Measurements from ENCODE around the gene FNDC3B.

The FNDC3B gene

DNA sequence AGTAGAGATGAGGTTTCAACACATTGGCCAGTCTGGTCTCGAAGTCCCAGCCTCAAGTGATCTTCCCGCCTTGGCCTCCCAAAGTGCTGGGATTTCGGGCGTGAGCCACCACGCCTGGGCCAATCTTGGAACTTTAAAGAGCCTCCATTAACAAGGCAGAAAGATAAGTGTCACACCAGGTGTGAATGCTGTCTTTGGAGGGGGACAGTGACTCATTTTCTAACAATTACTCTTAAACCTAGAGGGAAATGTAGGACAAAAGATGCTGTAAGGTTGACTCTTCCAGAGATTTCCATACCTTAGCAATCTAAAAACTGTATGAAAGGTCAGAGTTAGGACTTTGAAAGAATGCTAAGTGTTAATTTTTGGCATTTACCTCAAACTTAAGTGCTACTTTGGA, 84.9 kb downstream of the FNDC3B start:
- no peak for DNase-seq

DNA sequence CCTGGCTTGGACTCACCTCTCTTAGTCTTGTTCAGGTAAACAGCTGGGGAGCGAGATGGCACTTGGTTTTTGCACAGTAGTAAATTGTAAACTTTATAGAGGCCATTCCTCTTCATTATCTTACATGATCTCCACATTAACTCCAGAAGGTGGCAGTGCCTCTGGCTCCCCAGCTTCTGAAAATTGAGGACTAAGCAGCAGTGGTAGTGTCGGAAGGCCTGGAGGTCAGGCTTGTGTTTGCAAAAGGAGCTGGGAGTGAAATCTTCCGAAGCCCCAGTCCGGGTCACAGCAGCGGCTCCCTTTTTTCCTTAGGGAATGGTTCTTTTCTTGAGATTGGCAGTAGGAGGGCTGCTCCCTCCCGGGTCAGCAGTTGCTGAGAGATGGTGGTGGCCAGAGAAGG, 85.7 kb downstream of the FNDC3B start:
- DNase-seq = no peak

DNA sequence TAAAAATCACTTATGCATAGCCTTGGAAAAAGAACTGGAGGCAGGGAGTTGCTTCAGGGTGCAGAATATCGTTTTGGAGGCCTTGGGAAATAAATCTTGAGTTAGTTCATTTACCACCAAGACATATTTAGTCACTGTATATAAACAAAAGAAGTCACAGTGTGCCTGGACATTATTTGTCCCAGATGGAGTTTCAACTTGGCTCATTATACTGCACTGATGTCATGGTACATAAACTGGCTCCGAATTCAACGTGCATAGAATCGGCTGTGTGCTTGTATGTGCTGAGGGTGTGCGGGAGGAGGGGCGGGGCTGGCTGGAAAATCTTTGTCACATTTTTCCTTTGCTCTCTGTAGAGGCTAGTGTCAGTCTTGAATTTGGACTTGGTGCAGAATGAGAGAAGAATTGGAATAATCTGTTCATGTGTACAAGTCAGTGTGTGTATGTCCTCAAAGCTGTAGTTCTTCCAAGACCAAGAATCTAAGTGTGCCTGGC, 86.6 kb downstream of the FNDC3B start:
- DNase-seq = no peak

DNA sequence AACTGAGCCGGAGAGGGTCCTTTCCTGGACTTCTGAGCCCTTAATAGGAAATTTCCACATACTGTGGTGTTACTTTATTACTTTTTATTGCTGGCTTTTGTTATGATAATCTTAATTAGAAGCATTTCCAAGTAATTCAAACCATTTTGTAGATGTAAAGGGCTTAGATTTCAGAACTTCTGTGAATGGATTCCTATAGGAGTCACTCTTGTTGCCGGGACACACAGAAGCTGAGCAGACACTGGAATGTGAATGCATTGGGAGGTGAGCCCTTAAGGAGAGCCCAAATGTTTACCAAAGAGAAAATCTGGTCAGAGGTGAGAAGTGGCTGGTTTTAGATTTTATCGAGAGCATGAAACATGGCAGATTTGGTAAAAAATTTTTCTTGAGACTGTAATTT, 87.4 kb downstream of the FNDC3B start:
- DNase-seq = no peak

DNA sequence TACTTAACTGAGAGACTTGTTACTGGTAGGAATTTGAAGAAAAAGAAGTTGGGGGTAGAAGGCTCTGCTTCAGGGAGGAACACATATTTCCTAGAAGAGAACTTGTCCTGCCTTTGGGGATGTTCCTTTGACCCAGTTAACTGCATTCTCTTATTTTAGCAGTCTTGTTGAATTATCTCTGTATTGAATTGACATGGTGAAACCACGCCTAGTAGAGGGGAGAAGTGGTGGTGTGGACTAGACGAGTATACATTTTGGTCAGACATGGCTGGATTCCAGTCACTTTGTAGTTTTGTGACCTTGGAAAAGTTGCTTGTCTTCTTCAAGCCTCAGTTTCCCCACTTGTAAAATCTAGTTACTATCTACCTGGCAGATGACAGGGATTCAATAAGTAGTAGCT, 87.8 kb downstream of the FNDC3B start:
- DNase-seq = no peak

DNA sequence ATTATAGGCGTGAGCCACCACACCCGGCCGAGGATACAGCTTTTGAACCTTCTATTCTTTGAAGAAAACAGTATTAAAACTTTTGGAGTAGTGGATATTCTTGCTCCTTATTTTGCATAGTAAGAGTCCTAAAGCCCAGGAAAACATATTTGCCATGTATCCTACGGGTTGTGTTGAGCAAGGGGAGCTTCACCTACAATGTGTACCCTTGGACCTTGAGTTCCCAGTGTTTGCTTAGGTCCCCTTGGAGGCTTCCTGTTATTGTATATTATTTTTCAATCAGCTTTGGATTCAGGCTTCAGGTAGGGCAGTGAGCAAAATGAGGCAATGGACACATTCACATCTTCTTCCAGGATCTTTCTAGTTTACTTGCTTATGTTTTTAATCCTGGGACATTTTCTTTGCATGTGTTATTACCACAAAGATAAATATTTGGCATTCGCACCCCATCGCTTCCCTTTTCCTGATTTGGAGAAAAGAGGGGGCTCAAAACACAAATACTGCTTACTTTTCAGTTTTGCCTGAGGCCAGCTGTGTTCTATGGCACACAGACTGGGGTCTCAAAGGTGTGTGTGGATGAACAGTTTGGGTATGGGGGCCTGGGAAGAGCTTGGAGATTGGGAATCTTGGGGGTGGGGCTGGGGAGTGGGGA, 88.7 kb downstream of the FNDC3B start:
- DNase-seq = no peak

DNA sequence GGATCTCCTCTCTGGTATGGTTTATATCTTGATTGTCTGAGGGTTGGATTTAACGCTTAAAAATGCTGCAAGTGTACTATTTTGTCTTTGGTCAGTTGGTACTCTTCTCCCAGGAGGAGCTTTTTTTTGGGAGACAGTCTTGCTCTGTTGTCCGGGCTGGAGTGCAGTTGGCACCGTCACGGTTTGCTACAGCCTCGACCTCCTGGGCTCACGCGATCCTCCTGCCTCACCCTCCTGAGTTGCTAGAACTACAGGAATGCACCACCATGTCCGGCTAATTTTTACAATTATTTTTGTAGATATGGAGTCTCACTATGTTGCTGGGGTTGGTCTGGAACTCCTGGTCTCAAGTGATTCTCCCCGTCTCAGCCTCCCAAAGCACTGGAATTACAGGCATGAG, 89.5 kb downstream of the FNDC3B start:
- no peak for DNase-seq

DNA sequence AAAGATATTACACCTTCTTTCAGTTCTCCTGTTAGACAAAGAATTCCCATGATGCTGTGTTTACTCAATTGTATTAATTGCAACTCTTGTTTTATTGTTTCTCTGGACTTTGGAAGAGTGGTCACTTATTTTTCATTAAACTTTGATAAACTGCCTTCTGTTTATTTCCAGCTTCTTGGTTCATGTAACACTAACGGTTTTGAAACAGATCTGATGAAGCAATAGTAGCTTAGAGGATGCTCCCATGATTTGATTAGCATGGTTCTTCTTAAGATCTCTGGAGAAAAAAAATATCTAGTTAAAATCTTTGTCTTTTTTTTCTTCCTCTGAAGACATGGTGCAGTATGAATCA, 90.1 kb downstream of the FNDC3B start:
- no peak for DNase-seq

DNA sequence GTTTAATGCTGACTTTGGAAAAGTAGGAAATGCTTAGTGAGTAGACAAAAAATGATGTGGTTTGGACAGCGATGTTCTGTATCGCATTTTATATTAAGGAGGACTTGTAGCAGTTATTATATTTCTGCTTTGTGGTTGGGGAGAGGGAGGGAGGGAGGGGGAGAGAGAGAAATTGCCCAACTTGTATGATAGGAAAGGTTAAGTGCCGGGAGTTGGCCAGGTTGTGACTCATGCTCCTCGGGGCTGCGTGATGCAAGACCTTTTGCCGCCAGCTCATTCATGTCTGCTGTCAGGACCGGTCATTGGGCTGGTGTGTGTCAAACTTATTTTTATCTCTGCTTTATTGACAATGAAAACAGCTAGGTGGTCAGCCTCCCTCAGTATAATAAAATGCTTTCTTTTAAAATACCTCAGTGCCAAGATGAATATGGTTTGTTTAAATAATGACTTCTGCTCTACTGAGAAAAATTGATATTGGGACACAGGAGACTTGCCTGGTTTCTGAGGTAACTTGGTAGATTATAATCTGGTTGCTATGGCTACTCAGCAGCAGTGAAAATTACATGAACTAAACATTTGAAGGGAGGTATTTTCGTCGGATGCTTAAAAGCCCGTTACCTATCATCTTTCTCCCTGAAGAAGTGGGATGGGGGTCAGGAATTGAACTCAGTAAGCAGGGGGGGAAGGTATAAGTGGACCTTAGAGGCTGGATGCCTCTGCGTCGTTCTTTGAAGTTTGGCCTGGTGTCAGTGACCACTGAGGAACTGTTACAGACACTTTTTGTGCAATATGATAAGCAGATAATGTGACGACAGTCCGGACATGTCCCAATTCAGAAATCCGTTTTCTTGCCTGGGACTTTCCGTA, 90.7 kb downstream of the FNDC3B start:
- DNase-seq = peak; percentile 29

DNA sequence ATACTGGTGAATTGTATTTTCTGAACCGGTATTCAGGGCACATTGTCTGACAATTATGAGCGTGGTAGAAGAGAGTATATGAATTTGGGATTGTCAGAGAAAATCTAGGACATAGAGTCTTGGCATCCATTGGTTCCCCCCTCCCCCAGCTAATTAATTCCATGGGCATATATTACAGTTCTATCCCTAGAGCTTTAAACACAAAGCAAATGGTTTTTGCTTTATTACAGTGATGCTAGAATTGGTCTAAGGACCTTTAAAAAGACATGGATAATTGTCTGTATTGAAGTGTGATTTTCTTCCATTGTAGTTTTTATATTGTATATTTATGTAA, 91.3 kb downstream of the FNDC3B start:
- DNase-seq = no peak

DNA sequence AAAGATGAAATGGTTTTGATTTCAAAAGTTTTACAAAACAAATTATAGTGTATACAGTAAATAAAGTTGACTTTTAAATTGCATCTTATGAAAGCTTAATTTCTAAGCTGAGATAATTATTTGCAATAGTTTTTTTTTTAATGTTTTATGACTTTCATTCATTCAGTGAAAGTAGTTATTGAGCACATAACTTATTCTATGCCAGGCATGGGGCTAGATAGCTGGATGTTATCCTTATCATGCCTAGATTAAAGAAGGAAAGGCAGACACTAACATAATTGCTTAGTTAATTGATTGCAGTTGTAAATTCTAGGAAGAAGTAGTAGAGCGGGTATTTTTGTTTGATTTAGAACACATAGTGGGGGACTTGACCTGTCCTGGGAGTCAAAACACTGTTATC, 92.4 kb downstream of the FNDC3B start:
- no peak for DNase-seq

DNA sequence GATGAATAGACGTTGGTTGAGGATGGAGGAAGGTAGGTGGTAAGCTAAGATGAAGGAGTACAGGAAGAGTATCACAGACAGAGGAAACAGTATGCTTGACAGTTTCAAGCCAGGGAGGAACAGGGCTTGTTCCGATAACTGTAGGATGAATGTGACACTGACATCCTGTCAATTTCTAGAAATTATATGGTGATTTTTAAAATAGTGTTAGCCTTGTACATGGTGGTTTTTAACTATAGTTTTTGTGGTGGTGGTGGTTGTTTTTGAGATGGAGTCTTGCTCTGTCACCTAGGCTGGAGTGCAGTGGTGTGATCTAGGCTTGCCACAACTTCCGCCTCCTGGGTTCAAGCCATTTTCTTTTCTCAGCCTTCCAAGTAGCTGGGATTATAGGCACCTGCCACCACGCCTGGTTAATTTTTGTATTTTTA, 92.8 kb downstream of the FNDC3B start:
- DNase-seq = no peak

DNA sequence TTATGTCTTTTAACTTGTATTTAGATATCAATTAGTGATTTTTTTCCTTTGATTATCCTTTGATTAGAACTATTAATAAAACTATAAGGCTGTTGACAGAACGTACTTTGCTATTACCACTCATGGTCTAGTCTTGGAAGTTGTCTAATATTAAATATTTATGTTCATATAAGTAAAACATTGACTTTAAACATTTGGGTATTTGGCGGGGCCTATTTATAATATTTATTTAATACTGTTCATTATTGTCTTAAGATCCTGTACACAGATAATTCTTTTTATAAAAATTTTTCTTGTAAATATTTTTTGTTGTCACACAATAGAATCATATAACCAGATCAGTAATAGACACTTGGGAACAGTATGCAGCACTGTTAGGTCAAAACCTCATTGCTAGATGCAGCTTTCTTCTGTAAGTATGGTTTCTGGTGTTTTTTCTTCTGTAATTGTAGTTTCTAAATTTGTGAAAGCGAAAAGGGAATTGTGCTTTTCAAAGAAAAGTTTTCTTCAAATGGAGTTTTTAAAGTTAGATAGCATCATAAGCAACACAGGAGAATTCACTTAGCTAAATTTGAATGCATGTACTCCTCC, 93.4 kb downstream of the FNDC3B start:
- no peak for DNase-seq

DNA sequence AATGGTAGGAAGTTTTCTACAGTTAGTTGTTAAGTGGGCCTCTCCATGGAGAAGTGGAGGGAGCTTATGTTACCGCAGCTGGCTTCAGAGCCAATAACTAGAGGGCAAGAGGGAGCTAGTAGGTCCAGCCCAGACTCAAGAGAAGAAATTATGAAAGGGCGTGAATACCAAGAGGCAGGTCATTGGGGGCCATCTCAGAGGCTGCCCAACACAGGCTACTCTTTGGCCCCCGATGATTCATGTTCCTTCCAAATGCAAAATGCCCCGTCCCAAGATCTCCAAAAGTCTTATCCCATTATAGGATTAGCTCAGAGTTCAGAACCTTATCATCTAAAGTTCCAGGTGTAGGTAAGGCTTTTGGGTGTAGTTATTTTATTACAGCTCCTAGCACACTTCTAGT, 94.5 kb downstream of the FNDC3B start:
- no peak for DNase-seq

DNA sequence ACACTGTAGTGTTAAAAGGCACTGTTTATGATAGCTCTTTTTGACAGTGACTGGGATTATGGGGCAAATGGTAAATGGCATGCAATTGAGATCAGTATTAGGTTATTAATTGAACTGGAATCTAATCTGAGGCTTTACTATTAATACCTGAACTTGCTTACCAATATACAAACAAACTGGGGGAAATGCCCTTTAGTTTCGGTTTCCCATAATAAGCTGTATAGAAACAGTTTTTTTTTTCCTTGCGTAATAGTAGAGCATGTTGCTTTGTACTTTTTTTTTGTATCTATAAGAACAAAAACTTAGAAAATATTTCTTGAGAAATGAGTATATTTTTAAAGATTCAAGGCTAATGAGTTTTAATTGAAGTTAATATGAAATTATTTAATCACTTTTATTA, 95.0 kb downstream of the FNDC3B start:
- no peak for DNase-seq

DNA sequence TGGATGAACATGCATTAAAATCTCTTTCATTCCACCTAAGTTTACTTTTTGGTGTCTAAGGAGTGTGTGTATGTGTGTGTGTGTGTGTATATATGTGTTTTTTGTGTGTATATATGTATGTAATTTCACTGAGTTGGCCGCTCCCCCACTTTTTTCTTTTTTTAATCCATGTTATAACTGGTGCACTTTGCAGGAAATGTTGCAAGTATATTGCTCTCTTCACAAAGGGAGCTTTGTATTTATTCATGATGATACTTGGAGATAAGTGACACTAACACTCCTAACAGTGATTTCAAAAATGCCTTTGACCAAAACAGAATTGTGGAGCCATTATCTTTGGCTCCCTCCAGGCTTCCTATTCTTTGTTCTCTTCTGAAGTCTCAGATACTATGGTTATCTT, 95.8 kb downstream of the FNDC3B start:
- DNase-seq = no peak

DNA sequence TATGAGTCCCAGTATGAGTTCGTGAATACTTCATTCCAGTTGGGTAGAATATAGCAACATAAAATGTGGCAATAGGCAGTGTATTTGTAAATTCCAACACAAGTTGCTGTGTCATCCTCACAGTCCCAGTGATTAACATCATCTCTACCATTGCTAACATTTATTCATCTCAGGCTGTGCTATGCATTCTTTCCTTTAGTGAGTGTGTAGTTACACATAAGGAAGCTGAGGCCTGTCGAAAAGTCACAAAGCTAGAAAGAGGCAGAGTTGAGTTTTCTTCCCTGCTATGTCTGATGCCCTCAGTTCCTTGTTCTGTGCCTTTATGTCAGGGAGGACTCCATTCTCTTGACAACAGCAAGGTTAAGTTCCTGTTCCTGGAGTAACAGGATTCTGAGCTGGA, 96.4 kb downstream of the FNDC3B start:
- DNase-seq = no peak

DNA sequence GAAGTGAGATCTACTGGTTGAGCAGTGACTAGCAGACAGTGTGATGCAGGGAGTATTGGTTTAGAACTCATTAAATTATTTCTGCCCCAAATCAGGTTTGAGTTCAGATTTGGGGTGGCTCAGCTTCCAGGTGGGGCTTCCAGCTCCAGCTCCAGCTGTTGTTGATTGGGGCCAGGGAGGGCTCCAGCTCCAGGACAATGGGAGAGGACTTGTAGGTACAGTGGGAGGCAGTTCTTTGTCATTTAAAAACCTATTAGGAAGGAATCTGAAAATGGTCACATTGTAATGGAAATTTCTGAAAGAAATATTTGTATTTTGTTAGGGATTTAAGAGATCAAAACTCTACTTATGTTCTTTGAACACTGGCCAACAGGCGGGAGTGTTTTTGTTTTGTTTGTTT, 97.0 kb downstream of the FNDC3B start:
- DNase-seq = no peak

DNA sequence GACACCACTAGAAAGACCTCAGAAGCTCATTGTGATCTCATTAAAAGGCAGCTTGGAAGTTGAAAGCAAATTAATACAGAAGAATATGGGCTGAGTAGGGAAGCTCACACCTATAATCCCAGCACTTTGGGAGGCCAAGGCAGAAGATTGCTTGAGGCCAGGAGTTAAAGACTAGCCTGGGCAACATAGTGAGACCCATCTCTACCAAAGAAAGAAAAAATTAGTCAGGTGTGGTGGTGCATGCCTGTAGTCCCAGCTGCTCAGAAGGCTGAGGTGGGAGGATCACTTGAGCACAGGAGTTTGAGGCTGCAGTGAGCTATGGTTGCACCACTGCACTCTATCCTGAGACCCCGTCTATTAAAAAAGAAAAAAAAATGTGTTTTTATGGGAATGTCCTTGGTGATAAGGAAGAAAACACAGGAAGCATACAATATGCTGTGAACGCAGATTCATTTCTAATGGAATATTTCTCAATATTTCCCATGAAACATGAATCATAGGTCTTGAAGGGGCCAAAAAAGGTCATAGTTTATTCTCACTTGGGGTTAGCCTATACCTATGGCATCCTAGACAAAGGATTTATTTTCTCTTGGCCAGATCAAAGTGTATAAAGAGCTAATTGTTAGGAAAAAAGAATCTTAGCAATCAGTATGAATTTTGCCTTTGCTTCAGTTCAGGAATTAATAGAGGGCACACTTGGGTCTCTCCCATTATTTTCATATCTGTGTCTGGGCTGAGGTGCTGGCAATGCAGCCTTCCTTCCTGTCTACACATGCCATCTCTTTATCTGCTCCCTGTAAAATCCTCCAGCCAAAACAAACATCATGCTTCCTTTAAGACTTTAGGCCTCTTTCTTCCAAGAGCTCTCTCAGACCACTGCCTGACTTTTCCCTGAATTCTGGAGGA, 98.2 kb downstream of the FNDC3B start:
- no peak for DNase-seq

DNA sequence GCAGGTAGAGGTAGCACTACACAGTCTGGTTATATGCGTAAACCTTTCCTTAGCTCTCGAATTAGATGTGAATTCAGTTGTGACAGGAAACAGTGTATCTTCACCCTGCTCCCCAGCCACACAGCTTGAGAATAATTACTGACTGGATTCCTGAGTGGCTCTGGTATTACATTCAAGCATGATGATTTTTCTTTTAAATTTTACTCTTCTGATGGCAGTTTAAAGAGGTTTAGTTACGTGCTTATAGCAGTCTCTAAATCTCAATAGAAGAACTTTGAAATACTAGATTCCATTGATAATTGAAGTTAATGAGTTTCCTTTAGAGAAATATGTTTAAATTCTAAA, 98.8 kb downstream of the FNDC3B start:
- DNase-seq = no peak

DNA sequence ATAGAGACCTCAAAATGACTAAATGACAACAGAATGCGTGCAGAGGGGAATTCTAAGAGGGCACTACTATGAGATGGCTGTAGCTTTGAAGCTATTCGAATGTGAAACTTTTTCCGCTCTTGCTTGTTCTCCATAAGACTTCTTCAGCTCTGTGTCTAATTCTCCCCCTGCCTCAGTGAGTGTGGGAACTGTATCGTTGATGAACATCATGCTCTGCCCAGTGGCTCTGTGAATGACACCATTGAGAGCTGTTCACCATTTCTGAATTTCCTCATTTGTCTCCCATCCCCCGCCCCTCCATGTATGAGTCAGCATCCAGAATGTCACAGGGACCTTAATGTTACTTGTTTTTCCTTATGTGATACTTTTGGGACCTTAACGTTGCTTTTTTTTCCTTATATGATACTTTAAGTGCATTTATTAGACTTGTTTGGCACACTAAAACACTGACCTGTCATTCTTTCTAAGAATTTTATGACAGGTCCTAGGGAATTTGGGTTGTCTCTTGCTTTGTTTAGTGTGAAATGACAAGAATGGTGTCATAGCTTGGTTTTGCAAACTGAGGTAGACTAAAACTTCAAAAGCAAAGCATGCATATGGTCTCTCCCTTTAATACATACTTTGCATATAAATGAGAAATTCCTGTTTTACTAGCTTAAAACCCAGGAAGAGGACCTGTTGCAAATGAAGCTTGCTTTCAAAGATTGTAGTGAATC, 99.6 kb downstream of the FNDC3B start:
- DNase-seq = no peak

DNA sequence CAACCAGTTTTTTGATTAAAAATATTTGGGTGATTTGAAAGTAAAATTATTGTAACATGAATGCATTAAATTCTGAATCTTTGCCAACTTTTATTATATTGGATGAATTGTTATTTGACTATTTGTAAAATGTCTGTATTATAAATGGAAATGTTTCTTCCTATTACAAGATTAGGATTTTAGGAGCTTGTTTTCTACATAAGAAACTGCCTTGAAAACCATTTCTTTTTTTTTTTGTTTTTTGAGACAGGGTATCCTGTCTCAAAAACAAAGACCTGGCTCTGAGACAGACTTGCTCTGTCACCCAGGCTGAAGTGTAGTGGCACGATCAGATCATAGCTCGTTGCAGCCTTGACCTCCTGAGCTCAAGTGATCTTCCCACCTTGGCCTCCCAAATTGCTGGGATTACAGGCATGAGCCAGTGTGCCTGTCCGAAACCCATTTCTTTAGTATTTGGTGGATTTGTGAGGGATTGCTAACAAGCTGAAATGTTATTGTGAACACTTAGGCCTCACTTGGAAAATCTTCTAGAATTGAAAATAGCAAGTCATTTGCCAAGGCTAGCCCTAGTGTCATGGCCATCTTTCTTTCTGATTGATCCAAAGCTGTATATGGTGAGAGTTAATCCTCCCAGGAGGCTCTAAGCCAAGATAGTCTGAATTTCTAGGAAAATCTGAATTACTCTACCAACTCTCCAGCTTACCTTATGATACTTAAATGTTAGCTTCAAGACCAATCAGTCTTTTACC, 100.3 kb downstream of the FNDC3B start:
- DNase-seq = no peak
